Kidney epithelial cell (primary cell): ENCODE data around the gene UBASH3B. TPM values are rescaled to one million over a fixed set of nuclear protein-coding genes. Genes with fewer than 3 reads are reported as not detected.

Source experiments
- DNase-seq: peaks from one replicate; pipeline ENCODE4 v3.0.0-alpha.2; 2010; ENCODE audit warnings: low read depth
- H3K27me3 ChIP-seq: 2 replicates; pipeline ENCODE4 v1.6.0; 2011; ENCODE audit warnings: low read length; ENCODE audit not compliant: control insufficient read depth, insufficient read depth
- H3K36me3 ChIP-seq: 2 replicates; pipeline ENCODE4 v1.5.1; 2011; ENCODE audit warnings: low read length; ENCODE audit not compliant: control insufficient read depth, insufficient read depth
- H3K4me3 ChIP-seq: 2 replicates; pipeline ENCODE4 v1.5.1; 2011; ENCODE audit warnings: low read depth, mild to moderate bottlenecking, control low read depth, low read length
- total RNA-seq: library from RNA; depleted of rRNA; stranded (reverse); fragments of >200 nt; gene quantifications from 2 replicates; pipeline ENCODE4 v1.2.3, GENCODE V29; 2015
- TF ChIP-seq, protein P1 (sequence below): IDR thresholded peaks from 2 replicates; pipeline ENCODE4 v1.5.1; 2011; ENCODE audit warnings: mild to moderate bottlenecking, moderate library complexity, low read length, control low read depth, inconsistent platforms; ENCODE audit not compliant: insufficient read depth, poor library complexity, severe bottlenecking

Gene UBASH3B
- total RNA-seq, 1 donor from 2014 or later: 32.0 TPM

DNA sequence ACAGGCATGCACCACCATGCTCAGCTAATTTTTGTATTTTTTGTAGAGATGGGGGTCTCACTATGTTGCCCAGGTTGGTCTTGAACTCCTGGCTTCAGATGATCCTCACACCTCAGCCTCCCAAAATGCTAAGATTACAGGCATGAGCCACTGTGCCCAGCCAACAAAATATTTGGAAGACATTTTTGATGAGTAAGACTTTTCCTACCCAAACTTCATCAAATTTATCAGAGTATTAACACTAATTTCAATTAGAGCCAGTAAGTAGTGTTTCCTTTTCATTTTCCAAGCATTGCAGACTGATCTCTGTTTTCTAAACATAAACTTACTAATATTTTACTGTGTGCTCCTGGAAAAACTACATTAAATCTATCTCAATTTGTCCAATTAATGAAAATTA lies 181.4 kb downstream of the UBASH3B start:
- H3K36me3 ChIP-seq: no peaks in the 10 kb centered on the region
- no peaks in the 10 kb centered on the region for H3K27me3 ChIP-seq
- H3K4me3 ChIP-seq: no peak overlapping the region
- TF ChIP-seq, protein P1, sequence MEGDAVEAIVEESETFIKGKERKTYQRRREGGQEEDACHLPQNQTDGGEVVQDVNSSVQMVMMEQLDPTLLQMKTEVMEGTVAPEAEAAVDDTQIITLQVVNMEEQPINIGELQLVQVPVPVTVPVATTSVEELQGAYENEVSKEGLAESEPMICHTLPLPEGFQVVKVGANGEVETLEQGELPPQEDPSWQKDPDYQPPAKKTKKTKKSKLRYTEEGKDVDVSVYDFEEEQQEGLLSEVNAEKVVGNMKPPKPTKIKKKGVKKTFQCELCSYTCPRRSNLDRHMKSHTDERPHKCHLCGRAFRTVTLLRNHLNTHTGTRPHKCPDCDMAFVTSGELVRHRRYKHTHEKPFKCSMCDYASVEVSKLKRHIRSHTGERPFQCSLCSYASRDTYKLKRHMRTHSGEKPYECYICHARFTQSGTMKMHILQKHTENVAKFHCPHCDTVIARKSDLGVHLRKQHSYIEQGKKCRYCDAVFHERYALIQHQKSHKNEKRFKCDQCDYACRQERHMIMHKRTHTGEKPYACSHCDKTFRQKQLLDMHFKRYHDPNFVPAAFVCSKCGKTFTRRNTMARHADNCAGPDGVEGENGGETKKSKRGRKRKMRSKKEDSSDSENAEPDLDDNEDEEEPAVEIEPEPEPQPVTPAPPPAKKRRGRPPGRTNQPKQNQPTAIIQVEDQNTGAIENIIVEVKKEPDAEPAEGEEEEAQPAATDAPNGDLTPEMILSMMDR: no peak
- DNase-seq: no peak

DNA sequence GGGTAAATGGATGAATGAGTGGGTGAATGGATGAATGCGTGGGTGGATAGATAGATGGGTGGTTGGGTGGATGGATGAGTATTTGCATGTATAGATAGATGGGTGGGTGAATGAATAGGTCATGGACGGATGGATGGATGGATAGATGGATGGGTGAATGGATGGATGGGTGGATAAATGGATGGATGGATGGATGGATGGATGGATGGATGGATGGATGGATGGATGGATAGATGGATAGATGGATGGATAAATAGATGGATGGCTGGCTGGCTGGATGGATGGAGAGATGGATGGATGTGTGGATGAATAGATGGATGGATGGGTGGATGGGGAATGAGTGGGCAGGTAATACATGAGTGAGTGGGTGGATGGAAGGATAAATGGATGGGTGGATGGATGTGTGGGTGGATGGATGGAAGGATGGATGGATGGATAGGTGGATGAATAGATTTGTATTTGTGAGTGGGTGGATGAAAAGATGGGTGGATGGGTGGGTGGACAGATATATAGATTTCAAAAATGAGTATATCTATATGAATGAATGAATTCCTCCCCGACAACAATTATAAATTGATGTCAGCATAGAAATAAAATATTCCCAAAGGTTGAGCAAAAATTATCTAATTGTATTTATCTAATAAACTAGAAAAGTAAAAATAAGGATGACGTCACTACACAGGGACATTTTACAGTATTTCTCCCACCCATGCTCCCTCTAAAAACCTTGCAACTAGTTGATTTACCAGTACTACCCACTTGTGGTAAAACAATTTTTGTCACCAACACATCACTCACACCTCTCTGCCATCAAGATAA lies 182.2 kb downstream of the UBASH3B start:
- no peaks in the 10 kb centered on the region for H3K36me3 ChIP-seq
- H3K4me3 ChIP-seq: no peak overlapping the region
- TF ChIP-seq, protein P1: no peak
- no peak for DNase-seq
- no peaks in the 10 kb centered on the region for H3K27me3 ChIP-seq

DNA sequence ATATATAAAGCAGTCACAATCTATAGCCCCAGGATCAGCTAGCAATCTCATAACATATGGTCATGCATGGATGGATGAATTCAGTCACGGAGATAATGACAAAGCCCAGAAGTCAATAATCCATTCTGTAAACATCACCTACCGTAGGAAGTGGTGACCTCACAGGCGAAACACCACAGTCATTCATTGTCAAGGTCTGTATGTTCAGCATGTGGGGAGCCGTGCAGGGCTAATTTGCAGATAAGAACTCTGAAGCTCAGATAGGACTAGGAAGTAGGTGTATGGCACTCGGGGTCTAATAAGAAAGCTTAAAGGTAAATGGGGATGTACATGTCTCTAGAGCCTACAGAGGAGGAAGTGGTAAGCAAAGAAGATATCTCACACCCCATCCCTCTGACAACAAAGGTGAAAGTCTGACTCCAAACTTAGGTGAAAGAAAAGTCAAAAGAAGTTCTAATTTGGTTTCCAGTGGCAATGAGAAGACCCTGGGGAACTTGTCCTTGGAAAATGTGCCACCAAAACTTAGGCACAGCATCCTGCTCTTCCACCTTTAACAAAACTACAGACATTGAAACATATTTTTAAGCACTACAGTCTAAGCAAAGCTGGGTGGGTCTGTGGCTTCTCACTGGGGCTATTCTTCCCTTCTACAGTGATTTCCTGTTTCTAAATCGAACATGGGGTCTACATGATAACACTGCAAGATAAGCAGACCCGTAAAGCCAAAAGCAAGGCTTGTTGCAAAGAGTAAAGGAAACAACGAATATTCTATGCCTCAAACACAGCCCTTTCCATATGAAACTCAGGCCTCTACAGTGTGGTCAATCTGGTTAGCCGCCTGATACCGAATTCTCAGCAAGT lies 188.0 kb downstream of the UBASH3B start:
- no peak for DNase-seq
- TF ChIP-seq, protein P1: no peak
- H3K27me3 ChIP-seq: no peaks in the 10 kb centered on the region
- no peaks in the 10 kb centered on the region for H3K36me3 ChIP-seq
- H3K4me3 ChIP-seq: no peak overlapping the region

DNA sequence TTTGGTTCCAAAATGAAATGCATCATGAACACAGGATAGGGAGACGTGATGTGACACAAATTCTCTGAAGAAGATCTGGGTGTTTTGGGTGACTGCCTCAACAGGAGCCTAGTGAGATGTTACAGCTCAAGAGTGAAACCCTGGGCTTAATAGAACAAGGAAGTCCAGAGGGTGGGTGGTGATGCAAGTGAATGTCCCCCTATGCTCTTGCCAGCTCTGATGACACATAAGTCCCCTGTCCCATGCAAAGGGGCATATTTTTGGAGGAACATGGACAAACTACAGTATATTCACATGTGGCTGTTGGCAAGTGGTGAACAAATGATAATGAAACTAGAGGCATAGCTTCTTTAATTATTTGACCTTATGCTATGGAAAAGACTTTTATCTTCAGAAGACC lies 191.9 kb downstream of the UBASH3B start:
- no peak overlapping the region for H3K4me3 ChIP-seq
- TF ChIP-seq, protein P1: no peak

DNA sequence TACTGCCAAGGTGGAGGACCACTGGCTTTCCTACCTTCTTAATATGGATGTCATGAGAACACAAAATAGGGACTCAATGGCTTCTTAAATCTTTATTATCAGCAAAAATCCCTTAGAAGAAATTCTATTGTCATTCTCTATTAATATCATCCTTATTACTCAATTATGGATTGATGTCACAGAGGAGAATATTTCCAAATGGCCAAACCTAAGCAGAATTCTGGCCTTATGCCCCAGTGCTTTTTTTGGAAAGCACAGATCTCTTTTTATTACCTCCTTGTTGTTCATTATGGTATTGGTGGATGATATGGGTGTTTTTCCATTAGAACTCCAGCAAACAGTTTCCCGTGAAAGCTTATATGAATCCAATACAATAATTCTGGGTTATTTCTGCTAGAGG lies 192.7 kb downstream of the UBASH3B start:
- no peak for DNase-seq
- TF ChIP-seq, protein P1: no peak
- no peaks in the 10 kb centered on the region for H3K27me3 ChIP-seq
- H3K36me3 ChIP-seq: no peaks in the 10 kb centered on the region
- H3K4me3 ChIP-seq: no peak overlapping the region

More for the DNA sequence above, 191.9 kb downstream of the UBASH3B start:
- no peak for DNase-seq
- no peaks in the 10 kb centered on the region for H3K27me3 ChIP-seq
- no peaks in the 10 kb centered on the region for H3K36me3 ChIP-seq
